Thyroid gland (tissue), 4 donors: ENCODE measurements around the gene CGGBP1. TPM values are rescaled to one million over a fixed set of nuclear protein-coding genes. Genes with fewer than 3 reads are reported as not detected.
A peak's percentile ranks its signal among the peaks of the same experiment; 100 is the strongest.

Source experiments
- DNase-seq, 2 donors: peaks; one replicate each; pipeline ENCODE4 v3.0.0-alpha.2; 2019
- H3K27ac ChIP-seq, 3 donors: fragments of 200-600 bp; sonication (generic); 1 replicate in 2 of 3; 2 replicates in 1 of 3; pipeline ENCODE4 v1.5.1; 2016 to 2019; ENCODE audit warnings: mild to moderate bottlenecking in 1 of 3, moderate library complexity in 1 of 3
- H3K27me3 ChIP-seq: fragments of 200-600 bp; sonication (generic); one replicate; pipeline ENCODE4 v1.5.1; 2019
- H3K36me3 ChIP-seq, 2 donors: fragments of 200-600 bp; sonication (generic); one replicate each; pipeline ENCODE4 v1.5.1; 2016 to 2019
- H3K4me1 ChIP-seq, 2 donors: fragments of 200-600 bp; sonication (generic); one replicate each; pipeline ENCODE4 v1.5.1; 2017 to 2019
- H3K4me3 ChIP-seq, 3 donors: fragments of 200-600 bp; sonication (generic); replicated peaks in 1 of 3; 1 replicate in 2 of 3; 2 replicates in 1 of 3; pipeline ENCODE4 v1.5.1; 2016; ENCODE audit warnings: mild to moderate bottlenecking in 1 of 3
- H3K9me3 ChIP-seq: fragments of 200-600 bp; sonication (generic); one replicate; pipeline ENCODE4 v1.5.1; 2017
- POLR2A ChIP-seq, 2 donors: fragments of 450-650 bp; IDR thresholded peaks; one replicate each; pipeline ENCODE4 v1.6.1; 2017; ENCODE audit warnings: antibody characterized with exemption in 2 of 2, mild to moderate bottlenecking in 2 of 2, moderate library complexity in 1 of 2
- WGBS, 2 donors: methylation state at CpG; one replicate each; pipeline ENCODE4 v1.1.5; 2017; 5-methylcytosine and 5-hydroxymethylcytosine counted together
- intact Hi-C: fragments of 100-400 bp; cut with DNase I; formaldehyde crosslinking; loops from one replicate; pipeline ENCODE4 v1.15.1; 2023
- total RNA-seq, 4 donors: library from RNA; depleted of rRNA; stranded (reverse); fragments of >200 nt; gene quantifications; one replicate each; pipeline ENCODE4 v1.2.3, GENCODE V29; 2016
- TF ChIP-seq, protein P1 (sequence below), 6 experiments: fragments of 200-600 bp in 3 of 6; fragments of 450-650 bp in 3 of 6; sonication (generic) in 3 of 6; IDR thresholded peaks; one replicate each; pipeline ENCODE4 v1.5.1; 2016 to 2019; ENCODE audit warnings: antibody characterized with exemption in 6 of 6, mild to moderate bottlenecking in 2 of 6, inconsistent platforms in 1 of 6, moderate library complexity in 1 of 6

The CGGBP1 gene
- total RNA-seq, 4 donors from 2014 or later, result 85.7 to 122 (median 90.9) TPM

DNA sequence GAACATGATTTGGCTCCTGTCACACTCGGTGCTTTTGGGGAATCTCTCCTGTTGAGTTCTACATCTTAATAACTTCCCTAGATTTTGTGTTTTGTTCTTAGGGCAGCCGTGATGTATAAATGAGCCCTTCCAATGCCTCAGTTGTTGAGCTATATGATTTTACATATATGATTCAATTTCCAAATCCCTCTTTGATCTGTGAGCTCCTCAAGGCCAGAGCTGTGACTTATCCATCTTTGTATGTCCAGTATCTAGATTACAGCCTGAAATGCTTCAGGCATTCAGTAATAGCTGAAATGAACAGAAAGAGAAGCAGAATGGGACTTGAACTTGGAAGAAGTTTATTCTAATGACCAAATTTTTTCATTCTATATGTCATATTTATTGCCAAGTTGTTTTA is 26.6 kb downstream of the CGGBP1 start:
- no peak for TF ChIP-seq POLR2A (IDR thresholded peaks at IDR 0.05)
- TF ChIP-seq, protein P1, sequence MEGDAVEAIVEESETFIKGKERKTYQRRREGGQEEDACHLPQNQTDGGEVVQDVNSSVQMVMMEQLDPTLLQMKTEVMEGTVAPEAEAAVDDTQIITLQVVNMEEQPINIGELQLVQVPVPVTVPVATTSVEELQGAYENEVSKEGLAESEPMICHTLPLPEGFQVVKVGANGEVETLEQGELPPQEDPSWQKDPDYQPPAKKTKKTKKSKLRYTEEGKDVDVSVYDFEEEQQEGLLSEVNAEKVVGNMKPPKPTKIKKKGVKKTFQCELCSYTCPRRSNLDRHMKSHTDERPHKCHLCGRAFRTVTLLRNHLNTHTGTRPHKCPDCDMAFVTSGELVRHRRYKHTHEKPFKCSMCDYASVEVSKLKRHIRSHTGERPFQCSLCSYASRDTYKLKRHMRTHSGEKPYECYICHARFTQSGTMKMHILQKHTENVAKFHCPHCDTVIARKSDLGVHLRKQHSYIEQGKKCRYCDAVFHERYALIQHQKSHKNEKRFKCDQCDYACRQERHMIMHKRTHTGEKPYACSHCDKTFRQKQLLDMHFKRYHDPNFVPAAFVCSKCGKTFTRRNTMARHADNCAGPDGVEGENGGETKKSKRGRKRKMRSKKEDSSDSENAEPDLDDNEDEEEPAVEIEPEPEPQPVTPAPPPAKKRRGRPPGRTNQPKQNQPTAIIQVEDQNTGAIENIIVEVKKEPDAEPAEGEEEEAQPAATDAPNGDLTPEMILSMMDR (IDR thresholded peaks at IDR 0.05), result no peak

DNA sequence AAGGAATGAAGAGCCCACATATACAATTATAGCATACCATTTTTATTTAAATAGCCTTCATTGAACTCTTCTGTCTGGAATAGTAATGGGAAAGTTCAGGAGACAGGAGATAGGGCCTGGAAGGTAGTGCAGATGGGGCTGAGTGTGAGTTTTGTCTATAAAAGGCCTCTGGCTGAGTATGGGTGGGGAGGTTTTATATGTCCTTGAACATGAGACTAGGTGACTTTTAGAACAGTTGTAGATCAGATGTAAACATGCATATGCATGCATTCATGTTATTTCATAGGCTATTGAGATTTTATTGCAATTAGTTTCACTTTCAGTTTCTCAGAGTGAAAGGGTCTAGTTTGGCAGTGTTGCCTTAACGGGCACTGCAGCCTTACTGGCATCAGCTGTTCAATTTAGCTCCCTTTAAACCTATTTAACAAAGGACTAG is 27.1 kb downstream of the CGGBP1 start:
- peak; percentile 11 to 26 for DNase-seq
- no peak for TF ChIP-seq POLR2A (IDR thresholded peaks at IDR 0.05)
- TF ChIP-seq, protein P1 (IDR thresholded peaks at IDR 0.05), result no peak
- no peaks in the 10 kb centered on the region for H3K27me3 ChIP-seq
- H3K9me3 ChIP-seq, result no peaks in the 10 kb centered on the region
- H3K4me1 ChIP-seq, result peaks cover 0 to 3% of the 10 kb centered on the region in 2 donors
- peak overlapping the region in 1 of 3 donors; percentile 16 for H3K4me3 ChIP-seq
- no peaks in the 10 kb centered on the region for H3K36me3 ChIP-seq
- 7 to 13% methylated on average over 1 of the region's 1 CpG for WGBS, 2 donors
- intact Hi-C loops, result no loop called here
- peak overlapping the region in 2 of 3 donors; percentile 47 to 61 for H3K27ac ChIP-seq

More for the DNA sequence above, 26.6 kb downstream of the CGGBP1 start:
- H3K4me1 ChIP-seq, result peaks cover 0 to 3% of the 10 kb centered on the region in 2 donors
- no peak for DNase-seq
- no peaks in the 10 kb centered on the region for H3K9me3 ChIP-seq
- intact Hi-C loops, result no loop called here
- no peak overlapping the region for H3K4me3 ChIP-seq
- H3K27me3 ChIP-seq, result no peaks in the 10 kb centered on the region
- WGBS, 2 donors, result 53 to 58% methylated on average over 2 of the region's 2 CpGs
- peak overlapping the region in 2 of 3 donors; percentile 47 to 61 for H3K27ac ChIP-seq
- no peaks in the 10 kb centered on the region for H3K36me3 ChIP-seq

DNA sequence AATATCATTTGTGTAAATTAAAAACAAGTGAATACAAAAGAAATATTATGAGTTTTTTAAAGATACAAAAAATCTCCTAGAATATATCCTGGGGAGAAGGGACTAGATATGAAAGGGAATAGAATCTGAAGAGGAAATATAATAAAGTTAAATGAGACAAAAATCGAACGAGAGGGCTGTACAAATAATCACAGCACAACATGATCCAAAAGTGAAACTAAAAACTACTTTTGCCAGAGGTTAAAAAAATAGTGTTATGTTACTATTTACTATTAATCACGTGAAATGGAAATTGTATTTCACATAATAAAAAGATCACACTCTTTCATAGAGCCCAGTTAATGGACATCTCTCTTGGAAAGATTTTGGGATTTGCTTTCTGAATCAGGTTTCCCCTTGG is 28.6 kb downstream of the CGGBP1 start:
- WGBS, 2 donors, result 68 to 76% methylated on average over 3 of the region's 3 CpGs
- Histone ChIP-seq H3K4me3 (no peak overlapping the region), H3K27me3 (no peaks in the 10 kb centered on the region), H3K9me3 (no peaks in the 10 kb centered on the region), H3K4me1 (peaks cover 0 to 3% of the 10 kb centered on the region in 2 donors), H3K36me3 (no peaks in the 10 kb centered on the region), H3K27ac (no peak overlapping the region)
- no peak for DNase-seq
- TF ChIP-seq, protein P1 (IDR thresholded peaks at IDR 0.05), result no peak
- intact Hi-C loops, result no loop called here

DNA sequence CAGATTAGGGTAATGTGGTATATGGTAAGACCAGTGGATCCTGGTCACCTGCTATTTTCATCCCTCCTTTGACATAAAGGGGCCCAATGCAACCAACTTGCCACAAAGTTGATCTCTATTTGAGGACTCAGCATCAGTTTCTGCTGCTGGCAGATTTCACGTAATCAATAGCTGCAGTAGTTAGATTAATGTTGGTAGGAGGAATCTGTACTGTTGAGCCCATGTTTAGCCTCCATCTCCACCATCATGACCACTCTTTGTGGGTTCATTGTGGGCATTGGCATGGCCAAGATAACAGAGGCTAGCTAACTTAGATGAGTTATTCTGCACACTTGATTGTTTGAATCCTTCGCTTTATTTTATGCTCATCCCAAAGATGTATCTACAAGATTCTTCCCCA is 29.9 kb downstream of the CGGBP1 start:
- no peak overlapping the region for H3K27ac ChIP-seq
- TF ChIP-seq POLR2A (IDR thresholded peaks at IDR 0.05), result no peak
- TF ChIP-seq, protein P1 (IDR thresholded peaks at IDR 0.05), result no peak
- intact Hi-C loops, result no loop called here
- DNase-seq, result no peak
- no peaks in the 10 kb centered on the region for H3K36me3 ChIP-seq
- H3K9me3 ChIP-seq, result no peaks in the 10 kb centered on the region
- no peak overlapping the region for H3K4me3 ChIP-seq
- 96 to 100% methylated on average over 2 of the region's 2 CpGs for WGBS, 2 donors
- H3K4me1 ChIP-seq, result peaks cover 0 to 3% of the 10 kb centered on the region in 2 donors
- H3K27me3 ChIP-seq, result no peaks in the 10 kb centered on the region

DNA sequence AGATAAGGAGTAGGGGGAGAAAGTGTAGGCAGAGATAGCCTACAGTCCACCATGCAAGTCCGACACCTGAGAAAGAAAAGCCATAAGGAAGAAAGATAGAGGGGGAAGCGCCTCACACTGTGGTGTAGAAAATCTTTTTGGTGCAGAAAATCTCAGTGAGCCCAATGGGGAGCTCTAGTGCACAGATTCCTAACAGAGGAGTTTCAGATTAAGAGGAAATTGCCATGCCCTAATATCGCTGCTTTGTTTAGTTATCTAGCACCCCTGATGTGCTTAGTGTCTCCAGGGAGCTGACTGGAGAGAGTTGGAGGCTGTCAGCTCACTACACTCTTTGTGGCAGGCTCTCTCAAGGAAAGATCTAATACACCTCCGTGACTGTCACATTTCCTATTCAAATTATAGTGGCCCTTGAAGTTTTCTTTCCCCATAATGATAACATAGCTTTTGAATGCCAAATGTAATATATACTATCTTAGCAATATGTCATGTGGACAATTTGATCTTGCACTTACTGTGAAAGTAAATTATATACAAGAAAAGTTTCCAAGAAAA is 33.7 kb downstream of the CGGBP1 start:
- Histone ChIP-seq H3K27me3 (no peaks in the 10 kb centered on the region), H3K27ac (no peak overlapping the region), H3K9me3 (no peaks in the 10 kb centered on the region), H3K4me3 (no peak overlapping the region), H3K36me3 (no peaks in the 10 kb centered on the region), H3K4me1 (no peaks in the 10 kb centered on the region)
- no peak for DNase-seq
- 77 to 80% methylated on average over 4 of the region's 4 CpGs for WGBS, 2 donors
- TF ChIP-seq, protein P1 (IDR thresholded peaks at IDR 0.05), result no peak
- no peak for TF ChIP-seq POLR2A (IDR thresholded peaks at IDR 0.05)
- intact Hi-C loops, result no loop called here
